ENCODE data around the gene PRLHR. TPM values are rescaled to one million over a fixed set of nuclear protein-coding genes. Genes with fewer than 3 reads are reported as not detected.

PRLHR gene
- total RNA-seq, 1 donor from 2014 or later = not detected

GRCh38 chr10:118542205-118542604 is 53.2 kb downstream of the PRLHR start:
- Histone ChIP-seq H3K27me3 (ENCODE audit: control insufficient read depth, insufficient read depth, low read length) (no peaks in the 10 kb centered on the region), H3K36me3 (ENCODE audit: control insufficient read depth, insufficient read depth, low read length) (no peaks in the 10 kb centered on the region), H3K4me3 (ENCODE audit: low read depth, low read length) (no peak overlapping the region)
- no peak for FAIRE-seq
- TF ChIP-seq CTCF (IDR thresholded peaks at IDR 0.05; ENCODE audit: insufficient read depth, low read length, severe bottlenecking) = no peak
- no peak for DNase-seq (ENCODE audit: low read depth)

- FAIRE-seq (no peak), DNase-seq (ENCODE audit: low read depth) (no peak)
- no peak overlapping the region for H3K4me3 ChIP-seq (ENCODE audit: low read depth, low read length)
- no peaks in the 10 kb centered on the region for H3K36me3 ChIP-seq (ENCODE audit: control insufficient read depth, insufficient read depth, low read length)
- no peak for TF ChIP-seq CTCF (IDR thresholded peaks at IDR 0.05; ENCODE audit: insufficient read depth, low read length, severe bottlenecking)
- H3K27me3 ChIP-seq (ENCODE audit: control insufficient read depth, insufficient read depth, low read length) = no peaks in the 10 kb centered on the region
Observed at GRCh38 chr10:118541718-118542117, 53.7 kb downstream of the PRLHR start.

Other genes starting within 250 kb of the PRLHR start
- 18.2 and 18.8 TPM in 2 replicates for gene CACUL1, start 159.3 kb upstream of the PRLHR start, total RNA-seq